Measurements from ENCODE around the gene STARD6.

GRCh38 chr18:54284535-54284934 is 73.1 kb downstream of the STARD6 start:
- TF ChIP-seq, protein P1, sequence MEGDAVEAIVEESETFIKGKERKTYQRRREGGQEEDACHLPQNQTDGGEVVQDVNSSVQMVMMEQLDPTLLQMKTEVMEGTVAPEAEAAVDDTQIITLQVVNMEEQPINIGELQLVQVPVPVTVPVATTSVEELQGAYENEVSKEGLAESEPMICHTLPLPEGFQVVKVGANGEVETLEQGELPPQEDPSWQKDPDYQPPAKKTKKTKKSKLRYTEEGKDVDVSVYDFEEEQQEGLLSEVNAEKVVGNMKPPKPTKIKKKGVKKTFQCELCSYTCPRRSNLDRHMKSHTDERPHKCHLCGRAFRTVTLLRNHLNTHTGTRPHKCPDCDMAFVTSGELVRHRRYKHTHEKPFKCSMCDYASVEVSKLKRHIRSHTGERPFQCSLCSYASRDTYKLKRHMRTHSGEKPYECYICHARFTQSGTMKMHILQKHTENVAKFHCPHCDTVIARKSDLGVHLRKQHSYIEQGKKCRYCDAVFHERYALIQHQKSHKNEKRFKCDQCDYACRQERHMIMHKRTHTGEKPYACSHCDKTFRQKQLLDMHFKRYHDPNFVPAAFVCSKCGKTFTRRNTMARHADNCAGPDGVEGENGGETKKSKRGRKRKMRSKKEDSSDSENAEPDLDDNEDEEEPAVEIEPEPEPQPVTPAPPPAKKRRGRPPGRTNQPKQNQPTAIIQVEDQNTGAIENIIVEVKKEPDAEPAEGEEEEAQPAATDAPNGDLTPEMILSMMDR (IDR thresholded peaks at IDR 0.05) = no peak
- no peak for TF ChIP-seq POLR2A (IDR thresholded peaks at IDR 0.05)

Data from lower leg skin (tissue), 3 donors.